GM04503 (cell line): Measurements from ENCODE around the gene CDKN1A.
"Not testable (repeated sequence)": the region's sequence is repeated elsewhere in the genome, so short reads cannot be mapped to it uniquely, and the experiment has no call there.

Experiments
- DNase-seq: peaks from one replicate; pipeline ENCODE4 v3.0.0-alpha.2; 2012; ENCODE audit warnings: low read depth

CDKN1A gene

GRCh38 chr6:36721369-36722140 lies 43.0 kb downstream of the CDKN1A start:
- DNase-seq = no peak

DNA sequence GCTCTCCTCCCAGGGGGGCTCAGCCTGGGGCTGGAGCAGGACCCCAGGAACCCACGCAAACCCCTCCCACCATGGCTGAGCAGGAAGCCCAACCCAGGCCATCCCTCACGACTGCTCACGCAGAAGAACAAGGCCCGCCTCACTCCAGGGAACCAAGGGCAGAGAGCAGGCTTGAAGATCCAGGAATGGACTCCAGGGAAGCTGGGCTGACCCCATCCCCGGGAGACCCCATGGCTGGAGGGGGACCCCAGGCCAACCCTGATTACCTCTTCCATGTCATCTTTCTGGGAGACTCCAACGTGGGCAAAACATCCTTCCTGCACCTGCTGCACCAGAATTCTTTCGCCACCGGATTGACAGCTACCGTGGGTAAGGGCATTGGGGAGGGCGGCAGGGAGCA lies 43.9 kb downstream of the CDKN1A start:
- no peak for DNase-seq

DNA sequence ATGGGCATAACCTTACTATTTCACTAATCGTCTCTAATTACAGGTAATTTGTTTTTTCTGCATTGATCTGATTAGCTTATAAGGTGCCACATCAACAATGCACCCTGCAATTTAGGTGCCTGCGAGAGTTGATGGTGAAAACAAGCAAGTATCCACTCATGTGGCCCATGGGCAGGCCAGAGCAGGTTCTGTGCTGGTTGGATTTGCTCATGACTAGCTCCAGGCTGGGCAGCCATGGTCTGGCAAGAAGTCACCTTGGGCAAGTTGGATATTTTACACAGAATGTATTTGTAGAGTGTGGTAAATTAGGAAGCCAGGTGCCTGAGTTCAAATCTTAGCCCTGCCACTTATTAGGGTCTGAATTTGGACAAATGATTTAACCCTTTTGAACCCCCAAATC lies 44.4 kb downstream of the CDKN1A start:
- no peak for DNase-seq

- DNase-seq = not testable (repeated sequence)
Measured at GRCh38 chr6:36723992-36724391, 45.5 kb downstream of the CDKN1A start.

- DNase-seq = no peak
Measured at GRCh38 chr6:36724514-36725390, 46.2 kb downstream of the CDKN1A start.

DNA sequence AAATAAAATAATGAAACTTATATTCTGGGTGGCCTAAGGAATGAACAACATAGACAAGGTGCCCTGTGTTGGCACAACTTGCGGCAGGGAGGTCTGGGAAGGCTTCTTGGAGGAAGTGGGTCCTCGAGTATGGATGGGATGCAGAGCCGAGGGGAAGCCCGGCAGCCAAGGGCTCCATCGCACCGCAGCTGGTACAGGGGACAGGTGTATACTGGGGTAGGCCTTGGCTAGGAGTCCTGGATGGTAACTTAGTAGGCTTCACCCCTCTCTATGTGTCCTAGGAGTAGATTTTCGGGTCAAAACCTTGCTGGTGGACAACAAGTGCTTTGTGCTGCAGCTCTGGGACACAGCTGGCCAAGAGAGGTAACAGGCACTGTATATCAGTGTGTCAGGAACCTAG lies 47.1 kb downstream of the CDKN1A start:
- no peak for DNase-seq

GRCh38 chr6:36727505-36728021 lies 49.0 kb downstream of the CDKN1A start:
- no peak for DNase-seq

- DNase-seq = no peak
Measured at GRCh38 chr6:36728289-36729160, 50.0 kb downstream of the CDKN1A start.

- no peak for DNase-seq
Measured at GRCh38 chr6:36729161-36729524, 50.6 kb downstream of the CDKN1A start.

- no peak for DNase-seq
Measured at GRCh38 chr6:36730424-36731380, 52.2 kb downstream of the CDKN1A start.

DNA sequence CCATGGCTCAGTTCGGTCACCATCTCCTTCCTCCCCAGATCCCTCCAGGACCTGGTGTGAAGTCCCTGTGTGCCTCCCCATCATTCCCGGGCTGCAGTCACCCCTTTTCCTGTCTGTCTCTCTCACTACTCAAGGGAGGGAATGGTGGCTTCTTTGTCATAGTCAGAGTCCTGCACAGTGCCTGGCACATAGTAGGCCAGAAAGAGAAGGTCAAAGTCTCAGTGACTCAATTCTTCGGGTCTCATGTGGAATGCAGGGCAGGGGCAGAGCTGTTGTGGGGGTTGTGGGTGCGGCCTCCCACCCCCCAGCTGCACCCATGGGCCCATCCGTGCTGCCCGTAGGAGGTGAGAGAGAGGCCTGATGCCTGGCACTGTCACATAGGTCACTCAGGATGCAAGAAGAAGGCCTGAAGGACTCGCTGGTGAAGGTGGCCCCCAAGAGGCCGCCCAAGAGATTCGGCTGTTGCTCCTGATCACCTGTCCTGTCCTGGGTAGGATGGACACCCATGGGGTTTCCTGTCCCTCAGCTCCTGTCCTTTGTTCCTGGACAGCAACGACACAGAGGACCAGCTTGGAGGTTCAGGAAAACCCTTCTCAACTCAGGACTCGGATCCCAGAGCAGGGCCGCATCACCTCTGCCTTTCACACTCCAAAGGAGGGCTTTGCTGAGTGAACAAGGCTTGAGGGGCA lies 53.3 kb downstream of the CDKN1A start:
- DNase-seq = no peak

DNA sequence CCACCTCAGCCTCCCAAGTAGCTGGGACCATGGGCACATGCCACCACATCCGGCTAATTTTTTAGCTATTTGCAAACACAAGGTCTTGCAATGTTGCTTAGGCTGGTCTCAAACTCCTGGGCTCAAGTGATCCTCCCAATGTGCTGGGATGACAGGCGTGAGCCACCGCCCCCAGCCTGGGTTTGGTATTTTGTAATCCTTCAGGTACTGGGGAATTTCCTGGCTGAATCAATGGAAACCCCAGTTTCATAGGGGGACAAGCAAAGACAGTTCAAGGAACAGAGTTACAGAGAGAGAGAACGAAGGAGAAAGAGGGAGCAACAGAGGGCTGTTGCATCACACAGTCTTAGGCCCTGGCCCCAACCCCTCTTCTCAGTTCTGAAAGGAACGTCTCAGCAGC lies 54.8 kb downstream of the CDKN1A start:
- no peak for DNase-seq

DNA sequence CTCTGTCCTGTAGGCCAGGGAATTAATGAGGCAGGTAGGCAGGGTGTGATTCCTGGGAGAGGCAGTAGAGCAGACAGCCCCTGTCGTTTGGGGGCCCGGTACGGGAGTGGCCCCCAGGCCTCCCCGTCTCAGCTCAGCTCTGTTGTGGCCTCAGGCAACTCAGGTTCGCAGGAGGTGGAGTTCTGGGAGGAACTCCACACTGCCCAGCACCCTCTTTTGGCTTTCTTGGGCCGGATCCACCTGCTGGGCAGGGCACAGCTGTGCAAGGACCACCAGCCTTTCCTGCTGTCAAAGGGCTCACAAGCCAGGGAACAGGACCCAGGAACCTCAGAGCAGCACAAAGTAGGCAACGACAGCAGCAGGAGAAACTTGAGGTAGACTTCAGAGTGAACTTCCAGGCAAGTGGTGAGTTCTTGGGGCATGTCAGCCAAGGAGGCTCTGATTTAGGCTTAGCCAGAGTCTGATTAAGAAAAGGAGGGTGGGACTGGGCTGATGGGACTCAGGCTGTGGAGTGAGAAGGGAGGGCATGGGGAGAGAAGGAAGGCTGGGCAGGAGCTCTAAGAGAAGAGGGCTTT lies 56.1 kb downstream of the CDKN1A start:
- DNase-seq = no peak

DNA sequence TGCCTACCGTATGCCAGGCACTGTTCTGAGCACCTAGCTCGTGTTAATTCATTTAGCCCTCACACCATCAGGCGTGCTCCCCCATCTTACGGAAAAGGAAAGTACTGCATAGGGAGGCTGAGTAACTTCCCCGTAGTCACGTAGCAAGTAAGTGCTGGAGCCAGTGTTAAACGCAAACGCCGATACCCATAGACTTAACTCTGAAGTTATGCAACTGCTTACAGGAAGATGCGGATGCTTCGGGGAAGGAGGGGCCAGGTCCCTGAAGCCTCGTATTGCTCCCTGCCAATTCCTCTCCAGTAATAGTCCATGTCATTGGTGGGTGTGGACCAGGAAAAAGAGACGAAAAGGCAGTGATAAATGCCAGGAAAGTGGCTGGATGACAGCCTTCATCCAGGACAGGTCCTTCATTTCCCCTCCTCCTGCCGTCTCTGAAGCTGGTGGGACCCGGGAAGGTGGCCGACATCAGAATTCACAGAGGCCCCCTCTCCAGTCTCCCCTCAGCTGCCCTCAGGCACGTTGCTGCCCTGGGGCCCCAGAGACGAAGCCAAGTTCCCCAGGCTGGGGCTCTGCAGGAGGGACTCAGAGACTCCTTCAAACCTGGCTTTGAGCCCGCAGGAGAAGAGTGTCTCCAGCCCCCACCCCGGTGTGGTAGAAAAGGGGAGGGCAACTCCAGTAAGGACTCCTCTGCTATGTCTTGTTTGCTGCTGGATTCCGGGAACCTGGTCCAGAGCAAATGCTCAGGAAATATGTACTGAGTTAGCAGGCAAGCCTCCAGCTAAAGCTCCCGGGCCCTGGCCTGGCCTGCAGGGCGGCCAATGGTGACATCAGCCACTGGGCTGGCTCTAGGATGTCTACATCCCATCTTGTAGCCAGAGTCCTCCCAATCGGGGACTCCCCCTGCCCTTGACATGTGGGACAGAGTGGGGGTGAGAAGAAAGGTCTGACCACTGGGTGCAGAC lies 56.9 kb downstream of the CDKN1A start:
- peak; percentile 47 for DNase-seq
